K562 treated with DMSO at 1 percent for 48 hours (cell line): ENCODE results near the gene PLAU. TPM values are rescaled to one million over a fixed set of nuclear protein-coding genes. Genes with fewer than 3 reads are reported as not detected.

Experiments
- total RNA-seq: library from RNA; unstranded; fragments of 300-600 nt; gene quantifications from 2 replicates; pipeline ENCODE4 v1.2.3, GENCODE V29; 2022; ENCODE audit warnings: low replicate concordance; ENCODE audit errors: extremely low read depth

PLAU gene
- total RNA-seq, result not detected in 2 replicates

DNA sequence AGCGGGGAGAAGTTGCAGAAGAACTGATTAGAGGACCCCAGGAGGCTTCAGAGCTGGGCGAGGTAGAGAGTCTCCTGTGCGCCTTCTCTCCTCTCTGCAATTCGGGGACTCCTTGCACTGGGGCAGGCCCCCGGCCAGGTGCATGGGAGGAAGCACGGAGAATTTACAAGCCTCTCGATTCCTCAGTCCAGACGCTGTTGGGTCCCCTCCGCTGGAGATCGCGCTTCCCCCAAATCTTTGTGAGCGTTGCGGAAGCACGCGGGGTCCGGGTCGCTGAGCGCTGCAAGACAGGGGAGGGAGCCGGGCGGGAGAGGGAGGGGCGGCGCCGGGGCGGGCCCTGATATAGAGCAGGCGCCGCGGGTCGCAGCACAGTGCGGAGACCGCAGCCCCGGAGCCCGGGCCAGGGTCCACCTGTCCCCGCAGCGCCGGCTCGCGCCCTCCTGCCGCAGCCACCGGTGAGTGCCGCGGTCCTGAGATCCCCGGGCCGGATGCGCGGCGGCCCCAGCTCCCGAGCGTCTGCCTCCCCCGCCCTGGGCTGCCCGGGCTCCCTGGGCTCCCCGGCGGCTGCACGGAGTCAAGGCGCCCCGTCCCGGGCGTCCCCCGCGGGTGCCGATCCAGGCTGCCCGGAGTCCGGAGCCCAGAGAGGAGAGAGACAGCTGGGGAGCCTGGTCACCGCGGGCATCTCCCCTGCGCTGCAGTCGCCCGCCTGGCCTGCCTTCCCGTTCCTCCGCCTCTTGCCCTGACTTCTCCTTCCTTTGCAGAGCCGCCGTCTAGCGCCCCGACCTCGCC, at the start of gene PLAU:
TSS of gene PLAU (plus strand) at position 369 of the 789 bp plus-strand sequence. CDS start 424 bp downstream, outside the sequence.

DNA sequence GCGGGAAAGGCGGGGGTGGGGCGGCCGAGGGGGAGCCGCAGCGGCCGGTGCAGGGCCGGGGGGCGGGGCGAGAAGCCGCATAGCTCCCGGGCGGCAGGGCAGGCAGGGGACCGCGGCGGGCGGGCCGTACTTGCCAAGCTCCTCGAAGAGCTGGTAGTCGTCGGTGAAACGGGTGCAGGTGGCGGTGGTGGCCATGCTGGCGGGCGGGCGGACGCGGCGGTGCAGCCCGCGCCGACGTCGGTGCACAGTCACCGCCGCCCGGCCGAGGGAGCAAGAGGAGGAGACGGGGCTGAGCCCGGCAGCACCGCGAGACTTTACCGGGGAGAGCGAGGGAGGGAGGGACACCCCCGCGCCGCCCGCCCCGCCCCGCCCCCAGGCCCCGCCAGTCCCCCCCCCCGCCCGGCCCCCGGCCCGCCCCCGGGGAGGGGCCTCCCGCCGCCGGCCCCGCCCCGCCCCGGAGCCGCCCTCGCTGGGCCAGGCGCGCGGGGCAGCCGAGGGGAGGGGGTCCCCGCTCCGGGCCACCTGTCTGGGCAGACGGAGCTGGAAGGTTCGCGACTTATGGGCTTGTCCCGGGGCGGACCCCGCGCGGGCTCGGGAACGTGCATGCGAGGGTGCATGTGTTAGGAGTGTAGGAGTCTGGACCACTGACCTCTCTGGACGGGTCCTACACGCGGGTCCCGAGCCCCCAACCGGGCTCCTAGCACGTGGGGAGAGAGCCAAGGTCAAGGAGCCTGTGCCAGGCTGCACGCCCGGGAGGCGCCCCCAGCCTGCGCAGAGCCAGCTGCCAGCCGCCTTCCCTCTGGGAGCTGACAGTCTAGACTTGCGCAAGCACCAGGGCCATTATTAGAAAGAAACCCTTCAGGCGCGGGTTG, 36.4 kb upstream of the PLAU start, which contains the start of gene CAMK2G:
TSS of gene CAMK2G (minus strand) at position 289 of the 872 bp plus-strand sequence. CDS start at position 195, 94 bp downstream.

Other genes starting within 250 kb of the PLAU start
- gene AGAP5, start 213.0 kb upstream of the PLAU start, total RNA-seq, result not detected in 2 replicates
- 136 TPM in 1 of 2 replicates, not detected in the other for gene SEC24C, start 166.8 kb upstream of the PLAU start, total RNA-seq
- gene CHCHD1, start 129.1 kb upstream of the PLAU start, total RNA-seq, result not detected in 2 replicates
- 364 TPM in 1 of 2 replicates, not detected in the other for gene ZSWIM8, start 125.5 kb upstream of the PLAU start, total RNA-seq
- gene NDST2, start 99.5 kb upstream of the PLAU start, total RNA-seq, result not detected in 2 replicates
- gene CAMK2G, start 36.6 kb upstream of the PLAU start, total RNA-seq, result not detected in 2 replicates
- gene VCL, start 87.0 kb downstream of the PLAU start, total RNA-seq, result 108 TPM in 1 of 2 replicates, not detected in the other
- gene AP3M1, start 239.7 kb downstream of the PLAU start, total RNA-seq, result not detected in 2 replicates
- gene ADK, start 240.1 kb downstream of the PLAU start, total RNA-seq, result not detected in 2 replicates